H1 (cell line): ENCODE measurements around the gene NUDT1. TPM values are rescaled to one million over a fixed set of nuclear protein-coding genes. Genes with fewer than 3 reads are reported as not detected.
A peak's percentile ranks its signal among the peaks of the same experiment; 100 is the strongest.

Experiments used
- CTCF ChIA-PET: fragments of 300-600 bp; sonication (Branson Sonifier 250); formaldehyde crosslinking; loops from one replicate; lab custom pipeline; 2021; ENCODE audit not compliant: partially characterized antibody; lab: Charles Lee
- POLR2A ChIA-PET: fragments of 300-600 bp; sonication (Branson Sonifier 250); formaldehyde crosslinking; loops from one replicate; lab custom pipeline; 2021; ENCODE audit warnings: inconsistent platforms; ENCODE audit not compliant: partially characterized antibody; lab: Charles Lee
- DNase-seq, 2 experiments: peaks; one replicate each; pipeline versions ENCODE4 v3.0.0 to v3.0.0-alpha.2; 2010 to 2022; ENCODE audit warnings: low spot score in 2 of 2, low read depth in 1 of 2, mixed read lengths in 1 of 2
- FAIRE-seq: peaks from 2 replicates; lab custom pipeline; 2011; peaks lifted over from hg19 to GRCh38; lab: Jason Lieb, UNC
- H2AFZ ChIP-seq: 2 replicates; pipeline ENCODE4 v1.8.1; 2012; ENCODE audit warnings: low read length, inconsistent platforms
- H2AK5ac ChIP-seq: 2 replicates; pipeline ENCODE4 v1.6.1; 2013; ENCODE audit warnings: low read depth, low read length
- H2BK120ac ChIP-seq: replicated peaks from 2 replicates; pipeline ENCODE3; 2013; ENCODE audit warnings: low read depth, low read length, inconsistent platforms
- H2BK12ac ChIP-seq: 2 replicates; pipeline ENCODE4 v1.6.1; 2013; ENCODE audit warnings: low read depth, low read length
- H2BK15ac ChIP-seq: 2 replicates; pipeline ENCODE4 v1.6.1; 2013; ENCODE audit warnings: low read length
- H2BK20ac ChIP-seq: 2 replicates; pipeline ENCODE4 v1.6.1; 2013; ENCODE audit warnings: low read length
- H2BK5ac ChIP-seq: 2 replicates; pipeline ENCODE4 v1.6.1; 2013; ENCODE audit warnings: low read depth, low read length
- H3K14ac ChIP-seq: 2 replicates; pipeline ENCODE4 v1.6.1; 2013; ENCODE audit warnings: inconsistent platforms; ENCODE audit not compliant: insufficient read length
- H3K18ac ChIP-seq: 2 replicates; pipeline ENCODE4 v1.6.1; 2013; ENCODE audit warnings: low read length; ENCODE audit errors: extremely low read depth
- H3K23ac ChIP-seq: 2 replicates; pipeline ENCODE4 v1.6.1; 2013; ENCODE audit warnings: inconsistent platforms; ENCODE audit not compliant: insufficient read length
- H3K23me2 ChIP-seq: 2 replicates; pipeline ENCODE4 v1.6.1; 2013; ENCODE audit warnings: low read depth, low read length
- H3K27ac ChIP-seq: 2 replicates; pipeline ENCODE4 v1.6.1; 2011; ENCODE audit warnings: low read depth, low read length, inconsistent platforms
- H3K27me3 ChIP-seq, 4 experiments: replicated peaks in 1 of 4; 1 replicate in 1 of 4; 2 replicates in 3 of 4; pipeline versions ENCODE4 v1.6.1 to v1.8.1; 2011 to 2013; ENCODE audit warnings: low read length in 3 of 4, mild to moderate bottlenecking in 3 of 4, inconsistent platforms in 2 of 4, mixed read lengths in 2 of 4, moderate library complexity in 1 of 4; ENCODE audit not compliant: control insufficient read depth in 3 of 4, insufficient read depth in 3 of 4; ENCODE audit errors: extremely low read depth in 1 of 4
- H3K36me3 ChIP-seq, 4 experiments: 2 replicates each; pipeline versions ENCODE4 v1.6.1 to v1.8.1; 2011 to 2013; ENCODE audit warnings: mild to moderate bottlenecking in 4 of 4, low read length in 3 of 4, moderate library complexity in 2 of 4, control low read depth in 1 of 4, inconsistent platforms in 1 of 4; ENCODE audit not compliant: insufficient read depth in 4 of 4, control insufficient read depth in 2 of 4
- H3K4ac ChIP-seq: replicated peaks from 2 replicates; pipeline ENCODE3; 2013; ENCODE audit warnings: low read length, low read depth, mixed read lengths, inconsistent platforms; ENCODE audit not compliant: insufficient read length
- H3K4me1 ChIP-seq, 4 experiments: replicated peaks in 1 of 4; 1 replicate in 1 of 4; 2 replicates in 3 of 4; pipeline versions ENCODE4 v1.6.1 to v1.8.1; 2011 to 2013; ENCODE audit warnings: low read length in 3 of 4, inconsistent platforms in 2 of 4, mixed read lengths in 1 of 4; ENCODE audit not compliant: insufficient read depth in 4 of 4, control insufficient read depth in 3 of 4
- H3K4me2 ChIP-seq, 2 experiments: 2 replicates each; pipeline versions ENCODE4 v1.6.1 to v1.8.1; 2011 to 2013; ENCODE audit warnings: low read depth in 2 of 2, low read length in 2 of 2, control low read depth in 1 of 2, inconsistent platforms in 1 of 2, mild to moderate bottlenecking in 1 of 2; ENCODE audit not compliant: insufficient read depth in 1 of 2
- H3K4me3 ChIP-seq, 4 experiments: fragments of 200-600, 300-600 bp in 1 of 4; sonication (generic), shearing (Covaris generic), sonication (Bioruptor Twin) in 1 of 4; 2 replicates each; pipeline versions ENCODE4 v1.5.1 to v1.8.1; 2011 to 2016; ENCODE audit warnings: low read length in 4 of 4, low read depth in 3 of 4, control low read depth in 2 of 4, inconsistent platforms in 2 of 4, mild to moderate bottlenecking in 2 of 4, mixed read lengths in 1 of 4, moderate library complexity in 1 of 4; ENCODE audit not compliant: insufficient read depth in 2 of 4; ENCODE audit errors: extremely low read depth in 1 of 4
- H3K56ac ChIP-seq: replicated peaks from 2 replicates; pipeline ENCODE3; 2013; ENCODE audit warnings: low read depth, mild to moderate bottlenecking, mixed read lengths, low read length, inconsistent platforms; ENCODE audit not compliant: insufficient read length
- H3K79me1 ChIP-seq: 2 replicates; pipeline ENCODE4 v1.6.1; 2013; ENCODE audit warnings: low read depth, low read length, control low read depth
- H3K79me2 ChIP-seq, 2 experiments: 2 replicates each; pipeline versions ENCODE4 v1.6.1 to v1.8.1; 2012 to 2013; ENCODE audit warnings: low read length in 2 of 2, mild to moderate bottlenecking in 2 of 2, inconsistent platforms in 1 of 2; ENCODE audit not compliant: insufficient read depth in 2 of 2, control insufficient read depth in 1 of 2
- H3K9ac ChIP-seq, 4 experiments: replicated peaks in 1 of 4; 1 replicate in 1 of 4; 2 replicates in 3 of 4; pipeline versions ENCODE4 v1.6.1 to v1.8.1; 2011 to 2013; ENCODE audit warnings: low read depth in 3 of 4, low read length in 3 of 4, control low read depth in 2 of 4, mild to moderate bottlenecking in 2 of 4, moderate library complexity in 2 of 4, inconsistent platforms in 1 of 4; ENCODE audit errors: extremely low read depth in 1 of 4
- H3K9me3 ChIP-seq, 2 experiments: 2 replicates each; pipeline versions ENCODE4 v1.6.1 to v1.8.1; 2012 to 2013; ENCODE audit warnings: mild to moderate bottlenecking in 2 of 2, moderate library complexity in 2 of 2, control low read depth in 1 of 2, inconsistent platforms in 1 of 2, low read depth in 1 of 2, low read length in 1 of 2, mixed read lengths in 1 of 2; ENCODE audit not compliant: insufficient read depth in 2 of 2
- H4K20me1 ChIP-seq, 2 experiments: replicated peaks in 1 of 2; 2 replicates each; pipeline versions ENCODE3 to v1.8.1; 2011 to 2013; ENCODE audit warnings: inconsistent platforms in 2 of 2, low read length in 2 of 2, mild to moderate bottlenecking in 1 of 2; ENCODE audit not compliant: insufficient read depth in 2 of 2, control insufficient read depth in 1 of 2
- H4K5ac ChIP-seq: 2 replicates; pipeline ENCODE4 v1.6.1; 2013; ENCODE audit warnings: low read length, low read depth, mixed read lengths, inconsistent platforms; ENCODE audit not compliant: insufficient read length
- H4K8ac ChIP-seq: 2 replicates; pipeline ENCODE4 v1.8.0; 2013; ENCODE audit warnings: mild to moderate bottlenecking, moderate library complexity, low read length, inconsistent platforms; ENCODE audit not compliant: insufficient read depth; ENCODE audit errors: extremely low read depth
- H4K91ac ChIP-seq: replicated peaks from 2 replicates; pipeline ENCODE3; 2013; ENCODE audit warnings: low read length, mixed read lengths, inconsistent platforms; ENCODE audit not compliant: insufficient read length
- BACH1 ChIP-seq: IDR thresholded peaks from 2 replicates; pipeline ENCODE4 v1.6.1; 2012; ENCODE audit warnings: low read length, improper control_type of control experiment
- MAFK ChIP-seq: IDR thresholded peaks from 2 replicates; pipeline ENCODE4 v1.6.1; 2012; ENCODE audit warnings: low read depth, mild to moderate bottlenecking, improper control_type of control experiment, low read length
- WGBS, 2 experiments: shearing (Covaris generic) in 1 of 2; methylation state at CpG; one replicate each; pipeline versions ENCODE4 v1.1.6 to v1.1.7; 2013 to 2015; ENCODE audit warnings: low lambda C conversion rate in 2 of 2, mixed read lengths in 2 of 2, inconsistent platforms in 1 of 2, low coverage in 1 of 2, missing lambda C conversion rate in 1 of 2; ENCODE audit not compliant: insufficient replicate concordance in 2 of 2, insufficient coverage in 1 of 2, insufficient read length in 1 of 2; ENCODE audit errors: extremely low coverage in 1 of 2, missing lambda C conversion rate in 1 of 2; 5-methylcytosine and 5-hydroxymethylcytosine counted together
- polyA plus RNA-seq, 7 experiments: library from polyadenylated mRNA; depleted of rRNA in 3 of 7; stranded (reverse) in 5 of 7; unstranded in 2 of 7; fragments of >200 nt in 5 of 7; fragments of 200-250 nt in 2 of 7; gene quantifications; 1 replicate in 5 of 7; 2 replicates in 1 of 7; 4 replicates in 1 of 7; pipeline versions ENCODE4 v1.2.1 to v1.2.3, GENCODE V29; 2011 to 2013; ENCODE audit warnings: missing spikeins in 2 of 7, mixed read lengths in 2 of 7
- total RNA-seq: library from RNA; stranded (reverse); fragmentation: NEBNext Ultra II Directional; extraction: Animal tissue kit (Norgen Biotek cat#: 25700); gene quantifications from 2 replicates; pipeline ENCODE4 v1.2.1, GENCODE V29; 2021
- TF ChIP-seq, protein P1 (sequence below): IDR thresholded peaks from 2 replicates; pipeline ENCODE4 v1.6.1; 2012; ENCODE audit warnings: inconsistent platforms

The NUDT1 gene
- total and polyA plus RNA-seq, 2 of the 8 experiments (the other 6 are each of a cell fraction or from before 2014, with no cell fraction given), result 76.1 to 89.5 TPM

DNA sequence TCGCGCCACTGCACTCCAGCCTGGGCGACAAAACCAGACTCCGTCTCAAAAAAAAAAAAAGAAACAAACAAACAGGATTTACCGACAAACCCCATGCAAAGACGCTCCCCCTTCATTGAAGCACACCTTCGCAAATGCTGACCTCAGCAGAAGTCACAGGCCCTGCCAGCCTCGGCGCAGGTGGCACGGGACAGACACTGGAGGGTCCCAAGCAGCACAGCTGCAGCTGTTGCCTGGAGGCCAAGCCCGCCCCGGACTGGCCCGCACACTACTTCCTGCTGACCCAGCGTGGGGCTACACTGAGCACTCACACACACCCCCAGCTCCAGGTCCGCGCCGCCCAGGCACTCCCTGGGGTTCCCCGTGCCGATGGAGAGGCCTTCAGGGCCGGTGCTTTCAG, 41.0 kb downstream of the NUDT1 start:
- H4K5ac ChIP-seq, result no peak overlapping the region
- FAIRE-seq (no peak), DNase-seq (no peak)
- H3K27ac ChIP-seq, result no peak overlapping the region
- H2BK5ac ChIP-seq, result peak overlapping the region; percentile 73; the same call in 1 of the 2 replicates
- TF ChIP-seq, protein P1, sequence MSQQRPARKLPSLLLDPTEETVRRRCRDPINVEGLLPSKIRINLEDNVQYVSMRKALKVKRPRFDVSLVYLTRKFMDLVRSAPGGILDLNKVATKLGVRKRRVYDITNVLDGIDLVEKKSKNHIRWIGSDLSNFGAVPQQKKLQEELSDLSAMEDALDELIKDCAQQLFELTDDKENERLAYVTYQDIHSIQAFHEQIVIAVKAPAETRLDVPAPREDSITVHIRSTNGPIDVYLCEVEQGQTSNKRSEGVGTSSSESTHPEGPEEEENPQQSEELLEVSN, result no peak
- TF ChIP-seq BACH1 (no peak), MAFK (peak; percentile 67; the same call in 1 of the 2 replicates)
- TF ChIP-seq, all 59 proteins: peak for 1
- H3K4me1 ChIP-seq, result peaks cover 0 to 10% (median 2%) of the 10 kb centered on the region in 4 experiments; a peak in 4 of 7 replicates
- 92% methylated on average over 16 of the region's 20 CpGs; no CpG with 5 or more reads in 1 of the 2 experiments for WGBS, 2 experiments
- H3K9me3 ChIP-seq, result no peaks in the 10 kb centered on the region
- POLR2A ChIA-PET, result interaction anchor here (1.1 to 1.6 kb wide), 3 partner anchors 13 to 76 kb away, joined by 3 read pairs; no protein-coding TSS in a partner anchor
- no peaks in the 10 kb centered on the region for H3K36me3 ChIP-seq
- no peak overlapping the region; the same call in 1 of the 2 replicates for H3K18ac ChIP-seq
- no peak overlapping the region for H3K9ac ChIP-seq
- H4K20me1 ChIP-seq, result peaks cover 0 to 8% of the 10 kb centered on the region in 2 experiments
- H3K4me3 ChIP-seq, result no peak overlapping the region
- H4K91ac ChIP-seq, result no peak overlapping the region
- CTCF ChIA-PET, result interaction anchor here (0.9 to 1.3 kb wide), 4 partner anchors 10 to 65 kb away, joined by 3 read pairs; no protein-coding TSS in a partner anchor
- H3K23ac ChIP-seq, result no peak overlapping the region
- H3K23me2 ChIP-seq, result no peaks in the 10 kb centered on the region; the same call in 1 of the 2 replicates
- no peak overlapping the region for H2BK15ac ChIP-seq
- no peak overlapping the region for H3K4ac ChIP-seq
- H2AFZ ChIP-seq, result no peak overlapping the region
- no peak overlapping the region for H2BK12ac ChIP-seq
- H3K56ac ChIP-seq, result no peak overlapping the region
- no peak overlapping the region for H4K8ac ChIP-seq
- no peak overlapping the region for H2BK20ac ChIP-seq
- H3K27me3 ChIP-seq, result no peaks in the 10 kb centered on the region
- H3K79me1 ChIP-seq, result no peaks in the 10 kb centered on the region; the same call in 1 of the 2 replicates
- H3K79me2 ChIP-seq, result peaks cover 0 to 15% of the 10 kb centered on the region in 2 experiments; a peak in 1 of 4 replicates
- no peak overlapping the region for H2BK120ac ChIP-seq
- H3K4me2 ChIP-seq, result no peak overlapping the region
- no peak overlapping the region for H2AK5ac ChIP-seq
- H3K14ac ChIP-seq, result no peak overlapping the region
